Measurements from ENCODE around the gene NFE2L2.

DNA sequence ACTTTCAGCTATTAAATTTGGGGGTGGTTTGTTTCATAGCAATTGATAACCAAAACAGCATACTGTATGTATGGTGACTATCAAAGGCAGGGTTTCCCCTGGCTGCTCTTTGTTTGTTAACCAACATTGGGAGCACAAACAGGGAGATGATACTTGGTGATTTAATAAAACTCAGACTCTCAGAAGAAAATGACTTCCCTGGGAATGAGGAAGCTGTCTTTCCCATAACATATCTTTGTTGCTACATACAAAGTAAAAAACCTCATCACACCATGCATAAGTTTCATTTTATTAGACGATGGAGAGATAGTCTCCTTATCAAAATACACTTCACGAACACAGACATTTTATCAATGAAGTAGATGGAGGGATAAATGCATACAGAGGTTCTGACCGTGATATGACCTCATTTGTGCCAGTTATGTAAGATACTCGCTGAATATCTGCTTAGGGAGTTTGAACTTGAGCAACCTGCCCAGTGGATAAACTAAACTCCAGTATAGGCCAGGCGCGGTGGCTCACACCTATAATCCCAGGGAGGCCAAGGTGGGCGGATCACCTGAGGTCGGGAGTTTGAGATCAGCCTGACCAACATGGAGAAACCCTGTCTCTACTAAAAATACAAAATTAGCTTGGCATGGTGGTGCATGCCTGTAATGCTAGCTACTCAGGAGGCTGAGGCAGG lies 3.8 kb upstream of the NFE2L2 start:
- TF ChIP-seq CTCF (conservative IDR thresholded peaks at IDR 0.05; ENCODE audit: low read depth, low read length): no peak
- TF ChIP-seq EZH2 (IDR thresholded peaks at IDR 0.05; ENCODE audit: borderline replicate concordance, low read depth, low read length, poor library complexity, severe bottlenecking): no peak

All from A673 (cell line).